NT2/D1 (cell line): ENCODE measurements around the gene SIGLEC14.

Experiments used
- YY1 ChIP-seq: IDR thresholded peaks from 2 replicates; pipeline ENCODE4 v1.6.1; 2011; ENCODE audit not compliant: insufficient read length, insufficient read depth
- ZNF274 ChIP-seq: IDR thresholded peaks from 2 replicates; pipeline ENCODE4 v1.6.1; 2011; ENCODE audit warnings: mild to moderate bottlenecking, low read depth, low read length

DNA sequence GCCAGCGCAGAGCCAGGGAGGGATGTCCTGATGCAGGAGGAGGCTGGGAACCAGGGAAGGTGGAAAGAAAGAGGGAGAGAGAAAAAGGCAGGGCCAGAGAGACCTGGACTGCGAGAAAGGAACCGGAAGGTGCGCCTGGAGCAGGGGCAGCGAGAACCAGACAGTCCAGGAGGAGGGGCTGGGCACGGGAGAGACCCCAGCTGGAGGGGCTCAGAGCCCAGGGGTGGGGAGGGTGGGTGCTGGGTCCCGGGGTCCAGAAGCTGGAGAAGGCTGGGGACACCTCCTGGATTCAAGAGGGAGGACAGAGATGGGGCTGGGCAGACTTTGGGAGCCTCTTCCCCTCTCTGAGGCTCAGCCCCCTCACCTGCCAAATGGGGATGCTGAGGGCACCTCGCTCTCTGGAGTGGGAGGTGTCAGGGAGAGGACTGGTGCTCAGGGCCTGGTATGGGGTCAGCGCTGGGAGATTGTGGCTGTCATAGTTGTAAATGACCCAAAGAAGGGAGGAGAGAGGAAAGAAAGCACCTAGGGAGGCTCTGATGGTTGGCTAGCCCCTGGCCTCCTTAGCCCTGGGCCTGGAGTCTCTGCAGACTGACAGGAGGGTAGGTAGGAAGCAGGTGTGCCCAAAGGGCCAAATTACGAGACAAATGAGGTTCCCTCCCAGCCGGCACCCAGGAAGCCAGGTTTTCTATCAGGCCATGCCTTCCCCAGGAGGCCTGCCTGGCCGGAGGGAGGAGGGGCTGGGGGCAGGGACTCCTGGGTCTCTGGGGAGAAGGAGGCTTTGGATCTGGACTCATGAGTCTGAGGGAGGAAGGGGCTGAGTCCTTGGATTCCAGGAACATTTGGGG lies 45.2 kb upstream of the SIGLEC14 start:
- TF ChIP-seq YY1 (no peak), ZNF274 (no peak)
